ENCODE measurements around the gene ADGRG1. TPM values are rescaled to one million over a fixed set of nuclear protein-coding genes. Genes with fewer than 3 reads are reported as not detected.
"Not testable (repeated sequence)": the region's sequence is repeated elsewhere in the genome, so short reads cannot be mapped to it uniquely, and the experiment has no call there.

ADGRG1 gene
- polyA plus RNA-seq, 1 of the 3 experiments (the other 2 are of a cell fraction), result 7.4 TPM

GRCh38 chr16:57711993-57712392 is 83.6 kb downstream of the ADGRG1 start:
- TF ChIP-seq TCF12 (IDR thresholded peaks at IDR 0.05), result no peak
- no peak for TF ChIP-seq CHD2 (IDR thresholded peaks at IDR 0.05; ENCODE audit: low read length, partially characterized antibody)
- TF ChIP-seq JUND (IDR thresholded peaks at IDR 0.05), result no peak
- TF ChIP-seq, protein P1, sequence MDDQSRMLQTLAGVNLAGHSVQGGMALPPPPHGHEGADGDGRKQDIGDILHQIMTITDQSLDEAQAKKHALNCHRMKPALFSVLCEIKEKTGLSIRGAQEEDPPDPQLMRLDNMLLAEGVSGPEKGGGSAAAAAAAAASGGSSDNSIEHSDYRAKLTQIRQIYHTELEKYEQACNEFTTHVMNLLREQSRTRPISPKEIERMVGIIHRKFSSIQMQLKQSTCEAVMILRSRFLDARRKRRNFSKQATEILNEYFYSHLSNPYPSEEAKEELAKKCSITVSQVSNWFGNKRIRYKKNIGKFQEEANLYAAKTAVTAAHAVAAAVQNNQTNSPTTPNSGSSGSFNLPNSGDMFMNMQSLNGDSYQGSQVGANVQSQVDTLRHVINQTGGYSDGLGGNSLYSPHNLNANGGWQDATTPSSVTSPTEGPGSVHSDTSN (IDR thresholded peaks at IDR 0.05), result no peak
- TF ChIP-seq, protein P2, sequence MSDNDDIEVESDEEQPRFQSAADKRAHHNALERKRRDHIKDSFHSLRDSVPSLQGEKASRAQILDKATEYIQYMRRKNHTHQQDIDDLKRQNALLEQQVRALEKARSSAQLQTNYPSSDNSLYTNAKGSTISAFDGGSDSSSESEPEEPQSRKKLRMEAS (IDR thresholded peaks at IDR 0.05; ENCODE audit: low read depth), result no peak
- TF ChIP-seq IRF3 (IDR thresholded peaks at IDR 0.05; ENCODE audit: low read depth, low read length), result no peak
- TF ChIP-seq, protein P3, sequence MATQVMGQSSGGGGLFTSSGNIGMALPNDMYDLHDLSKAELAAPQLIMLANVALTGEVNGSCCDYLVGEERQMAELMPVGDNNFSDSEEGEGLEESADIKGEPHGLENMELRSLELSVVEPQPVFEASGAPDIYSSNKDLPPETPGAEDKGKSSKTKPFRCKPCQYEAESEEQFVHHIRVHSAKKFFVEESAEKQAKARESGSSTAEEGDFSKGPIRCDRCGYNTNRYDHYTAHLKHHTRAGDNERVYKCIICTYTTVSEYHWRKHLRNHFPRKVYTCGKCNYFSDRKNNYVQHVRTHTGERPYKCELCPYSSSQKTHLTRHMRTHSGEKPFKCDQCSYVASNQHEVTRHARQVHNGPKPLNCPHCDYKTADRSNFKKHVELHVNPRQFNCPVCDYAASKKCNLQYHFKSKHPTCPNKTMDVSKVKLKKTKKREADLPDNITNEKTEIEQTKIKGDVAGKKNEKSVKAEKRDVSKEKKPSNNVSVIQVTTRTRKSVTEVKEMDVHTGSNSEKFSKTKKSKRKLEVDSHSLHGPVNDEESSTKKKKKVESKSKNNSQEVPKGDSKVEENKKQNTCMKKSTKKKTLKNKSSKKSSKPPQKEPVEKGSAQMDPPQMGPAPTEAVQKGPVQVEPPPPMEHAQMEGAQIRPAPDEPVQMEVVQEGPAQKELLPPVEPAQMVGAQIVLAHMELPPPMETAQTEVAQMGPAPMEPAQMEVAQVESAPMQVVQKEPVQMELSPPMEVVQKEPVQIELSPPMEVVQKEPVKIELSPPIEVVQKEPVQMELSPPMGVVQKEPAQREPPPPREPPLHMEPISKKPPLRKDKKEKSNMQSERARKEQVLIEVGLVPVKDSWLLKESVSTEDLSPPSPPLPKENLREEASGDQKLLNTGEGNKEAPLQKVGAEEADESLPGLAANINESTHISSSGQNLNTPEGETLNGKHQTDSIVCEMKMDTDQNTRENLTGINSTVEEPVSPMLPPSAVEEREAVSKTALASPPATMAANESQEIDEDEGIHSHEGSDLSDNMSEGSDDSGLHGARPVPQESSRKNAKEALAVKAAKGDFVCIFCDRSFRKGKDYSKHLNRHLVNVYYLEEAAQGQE (IDR thresholded peaks at IDR 0.05; ENCODE audit: low read depth, low read length), result no peak
- no peak for TF ChIP-seq TAF1 (IDR thresholded peaks at IDR 0.05; ENCODE audit: borderline replicate concordance, low read depth, low read length)
- TF ChIP-seq RCOR1 (IDR thresholded peaks at IDR 0.05; ENCODE audit: low read length), result no peak
- no peak for TF ChIP-seq ELF1 (IDR thresholded peaks at IDR 0.05)
- no peak for TF ChIP-seq SMC3 (IDR thresholded peaks at IDR 0.05; ENCODE audit: low read depth, low read length)
- TF ChIP-seq NRF1 (IDR thresholded peaks at IDR 0.05; ENCODE audit: low read depth, low read length), result no peak
- no peak for TF ChIP-seq EZH2phosphoT487 (IDR thresholded peaks at IDR 0.05; ENCODE audit: borderline replicate concordance, low read depth)
- TF ChIP-seq FOXJ3 (CRISPR knock-in tag; IDR thresholded peaks at IDR 0.05), result no peak
- TF ChIP-seq MEF2A (IDR thresholded peaks at IDR 0.05; ENCODE audit: borderline replicate concordance, low read depth), result no peak
- TF ChIP-seq FOXM1 (IDR thresholded peaks at IDR 0.05; ENCODE audit: low read depth), result no peak
- TF ChIP-seq POLR2AphosphoS5 (IDR thresholded peaks at IDR 0.05; ENCODE audit: low read depth, low read length), result no peak
- TF ChIP-seq, protein P4, sequence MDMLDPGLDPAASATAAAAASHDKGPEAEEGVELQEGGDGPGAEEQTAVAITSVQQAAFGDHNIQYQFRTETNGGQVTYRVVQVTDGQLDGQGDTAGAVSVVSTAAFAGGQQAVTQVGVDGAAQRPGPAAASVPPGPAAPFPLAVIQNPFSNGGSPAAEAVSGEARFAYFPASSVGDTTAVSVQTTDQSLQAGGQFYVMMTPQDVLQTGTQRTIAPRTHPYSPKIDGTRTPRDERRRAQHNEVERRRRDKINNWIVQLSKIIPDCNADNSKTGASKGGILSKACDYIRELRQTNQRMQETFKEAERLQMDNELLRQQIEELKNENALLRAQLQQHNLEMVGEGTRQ (IDR thresholded peaks at IDR 0.05; ENCODE audit: borderline replicate concordance, low read depth, low read length), result no peak
- no peak for TF ChIP-seq RXRA (IDR thresholded peaks at IDR 0.05; ENCODE audit: borderline replicate concordance, low read depth)
- TF ChIP-seq USF1 (IDR thresholded peaks at IDR 0.05; ENCODE audit: borderline replicate concordance, low read depth), result no peak
- H3K27me3 ChIP-seq (ENCODE audit: insufficient read depth), result peaks cover 17% of the 10 kb centered on the region

DNA sequence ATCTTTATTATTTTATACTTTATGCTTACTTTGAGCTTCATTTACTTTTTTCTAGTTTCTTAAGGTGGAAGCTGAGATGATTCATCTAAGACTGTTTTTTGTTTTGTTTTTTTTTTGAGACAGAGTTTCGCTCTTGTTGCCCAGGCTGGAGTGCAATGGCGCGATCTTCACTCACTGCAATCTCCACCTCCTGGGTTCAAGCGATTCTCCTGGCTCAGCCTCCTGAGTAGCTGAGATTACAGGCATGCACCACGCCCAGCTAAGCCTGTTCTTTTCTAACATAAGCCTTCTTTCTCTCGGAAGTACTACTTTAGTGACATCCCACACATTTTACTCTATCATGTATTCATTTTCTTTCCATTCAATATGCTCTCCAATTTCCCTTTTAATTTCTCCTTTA is 84.1 kb downstream of the ADGRG1 start:
- WGBS (ENCODE audit: low lambda C conversion rate), result 70% methylated on average over 6 of the region's 6 CpGs
- POLR2A ChIA-PET, result not testable (repeated sequence)

More at GRCh38 chr16:57711993-57712392, 83.6 kb downstream of the ADGRG1 start:
- Histone ChIP-seq H3K79me2 (ENCODE audit: insufficient read depth) (no peaks in the 10 kb centered on the region), H2AFZ (ENCODE audit: low read depth) (no peak overlapping the region), H3K4me2 (no peak overlapping the region), H3K27ac (ENCODE audit: low read depth in 2 of 2, low read length in 1 of 2) (no peak overlapping the region), H3K9me2 (no peaks in the 10 kb centered on the region), H4K20me1 (ENCODE audit: insufficient read depth) (no peaks in the 10 kb centered on the region), H3K4me3 (ENCODE audit: low read depth in 2 of 2, low read length in 1 of 2) (no peak overlapping the region), H3K36me3 (replicated peaks in 1 of 2; ENCODE audit: control insufficient read depth in 1 of 2, insufficient read depth in 2 of 2, low read length in 1 of 2) (no peaks in the 10 kb centered on the region), H3F3A (replicated peaks; ENCODE audit: insufficient read depth) (no peaks in the 10 kb centered on the region), H3K9ac (no peak overlapping the region), H3K4me1 (ENCODE audit: control insufficient read depth in 1 of 2, insufficient read depth in 2 of 2, low read depth in 1 of 2, low read length in 1 of 2) (no peaks in the 10 kb centered on the region; a peak in 1 of 4 replicates), H3K9me3 (no peaks in the 10 kb centered on the region)
- WGBS (ENCODE audit: low lambda C conversion rate), result 79% methylated on average over 3 of the region's 3 CpGs
- CTCF ChIA-PET, result interaction anchor here (1.4 to 2.3 kb wide), 2 partner anchors 23 to 135 kb away, joined by 4 to 10 read pairs; partner anchors contain the start of gene KATNB1
- POLR2A ChIA-PET, result no interaction called here
- DNase-seq, result no peak

More for the DNA sequence above, 84.1 kb downstream of the ADGRG1 start:
- not testable (repeated sequence) for H3K79me2 ChIP-seq (ENCODE audit: insufficient read depth); H3K9me2 ChIP-seq; H3K9me3 ChIP-seq; H3F3A ChIP-seq (replicated peaks; ENCODE audit: insufficient read depth); H3K4me3 ChIP-seq (ENCODE audit: low read depth in 2 of 2, low read length in 1 of 2); H2AFZ ChIP-seq (ENCODE audit: low read depth); H3K9ac ChIP-seq; H3K27ac ChIP-seq (ENCODE audit: low read depth in 2 of 2, low read length in 1 of 2); H3K4me1 ChIP-seq (ENCODE audit: control insufficient read depth in 1 of 2, insufficient read depth in 2 of 2, low read depth in 1 of 2, low read length in 1 of 2); H4K20me1 ChIP-seq (ENCODE audit: insufficient read depth); DNase-seq; H3K4me2 ChIP-seq; H3K36me3 ChIP-seq (replicated peaks in 1 of 2; ENCODE audit: control insufficient read depth in 1 of 2, insufficient read depth in 2 of 2, low read length in 1 of 2)
- CTCF ChIA-PET, result interaction anchor here (2.3 kb wide), 1 partner anchor 136 kb away, joined by 10 read pairs; no protein-coding TSS in a partner anchor
- H3K27me3 ChIP-seq (ENCODE audit: insufficient read depth), result peaks cover 17% of the 10 kb centered on the region
